B cell (primary cell): ENCODE measurements around the gene ERGIC1. TPM values are rescaled to one million over a fixed set of nuclear protein-coding genes. Genes with fewer than 3 reads are reported as not detected.

Source experiments
- ATAC-seq: fragments of 200-7000 bp; cut with Tn5 transposase; one replicate; pipeline ENCODE4 v1.10.0; 2021; ENCODE audit warnings: low read depth, mild to moderate bottlenecking, moderate number of reproducible peaks, moderate library complexity
- CTCF ChIA-PET: fragments of 350-600 bp; sonication (Branson Sonifier 250); formaldehyde crosslinking; loops from one replicate; lab custom pipeline; 2021; ENCODE audit warnings: antibody characterized with exemption, inconsistent platforms; lab: Charles Lee
- POLR2A ChIA-PET: fragments of 350-600 bp; sonication (Branson Sonifier 250); formaldehyde crosslinking; loops from one replicate; lab custom pipeline; 2021; ENCODE audit warnings: antibody characterized with exemption; lab: Charles Lee
- DNase-seq: peaks from one replicate; pipeline ENCODE4 v3.0.0; 2013
- H2AFZ ChIP-seq: 2 replicates; pipeline ENCODE4 v1.6.1; 2012; ENCODE audit warnings: mild to moderate bottlenecking, low read depth, low read length; ENCODE audit not compliant: insufficient read depth, poor library complexity, severe bottlenecking
- H3K27ac ChIP-seq, 2 donors: 1 replicate in 1 of 2; 2 replicates in 1 of 2; pipeline ENCODE4 v1.5.1; 2012 to 2013; ENCODE audit warnings: low read length in 2 of 2, mild to moderate bottlenecking in 2 of 2, moderate library complexity in 1 of 2
- H3K27me3 ChIP-seq, 4 experiments: fragments of 200-600 bp in 1 of 4; sonication (generic) in 1 of 4; replicated peaks in 1 of 4; 1 replicate in 2 of 4; 2 replicates in 2 of 4; pipeline versions ENCODE4 v1.6.1 to v1.7.0; 2013 to 2016; ENCODE audit warnings: low read length in 3 of 4, mild to moderate bottlenecking in 2 of 4, mixed read lengths in 1 of 4, moderate library complexity in 1 of 4; ENCODE audit not compliant: insufficient read depth in 4 of 4, control insufficient read depth in 3 of 4; ENCODE audit errors: control extremely low read depth in 1 of 4
- H3K36me3 ChIP-seq, 2 experiments: replicated peaks in 1 of 2; 1 replicate in 1 of 2; 2 replicates in 1 of 2; pipeline versions ENCODE4 v1.6.1 to v1.7.1; 2013; ENCODE audit warnings: low read length in 1 of 2; ENCODE audit not compliant: insufficient read depth in 2 of 2, control insufficient read depth in 1 of 2; ENCODE audit errors: control extremely low read depth in 1 of 2, extremely low read depth in 1 of 2
- H3K4me1 ChIP-seq, 2 donors: fragments of 200-600 bp in 1 of 2; sonication (generic) in 1 of 2; 1 replicate in 1 of 2; 2 replicates in 1 of 2; pipeline versions ENCODE4 v1.5.1 to v1.6.1; 2013 to 2017; ENCODE audit warnings: low read length in 2 of 2; ENCODE audit not compliant: control insufficient read depth in 2 of 2, insufficient read depth in 2 of 2
- H3K4me2 ChIP-seq: replicated peaks from 2 replicates; pipeline ENCODE3; 2012; ENCODE audit warnings: mild to moderate bottlenecking, low read depth, low read length; ENCODE audit not compliant: poor library complexity, severe bottlenecking
- H3K4me3 ChIP-seq, 5 experiments: fragments of 200-600 bp in 1 of 5; sonication (generic) in 1 of 5; 1 replicate in 3 of 5; 2 replicates in 2 of 5; pipeline versions ENCODE4 v1.5.1 to v1.7.0; 2011 to 2016; ENCODE audit warnings: low read length in 4 of 5, mild to moderate bottlenecking in 4 of 5, low read depth in 2 of 5, control low read depth in 1 of 5, moderate library complexity in 1 of 5; ENCODE audit not compliant: insufficient read depth in 1 of 5; ENCODE audit errors: control extremely low read depth in 1 of 5, extremely low read depth in 1 of 5
- H3K79me2 ChIP-seq: fragments of 200-600 bp; sonication (generic); one replicate; pipeline ENCODE4 v1.6.0; 2016; ENCODE audit warnings: low read length; ENCODE audit not compliant: control insufficient read depth, insufficient read depth
- H3K9ac ChIP-seq: fragments of 200-600 bp; sonication (generic); 2 replicates; pipeline ENCODE4 v1.6.1; 2017; ENCODE audit warnings: mild to moderate bottlenecking, low read length, moderate library complexity
- H3K9me3 ChIP-seq, 3 donors: one replicate each; pipeline versions ENCODE4 v1.6.1 to v1.7.1; 2013; ENCODE audit warnings: low read length in 2 of 3; ENCODE audit not compliant: control insufficient read depth in 2 of 3, insufficient read depth in 1 of 3; ENCODE audit errors: control extremely low read depth in 1 of 3
- H4K20me1 ChIP-seq: 2 replicates; pipeline ENCODE4 v1.6.0; 2012; ENCODE audit warnings: mild to moderate bottlenecking, low read length; ENCODE audit not compliant: insufficient read depth, control insufficient read depth, poor library complexity, severe bottlenecking
- H3K27ac Mint-ChIP-seq: one replicate; pipeline ENCODE4 v1.8.0; 2021; ENCODE audit warnings: mixed read lengths
- H3K27me3 Mint-ChIP-seq: one replicate; pipeline ENCODE4 v1.8.0; 2021; ENCODE audit warnings: mixed read lengths
- H3K4me1 Mint-ChIP-seq: one replicate; pipeline ENCODE4 v1.8.0; 2021; ENCODE audit warnings: mixed read lengths
- H3K4me3 Mint-ChIP-seq: one replicate; pipeline ENCODE4 v1.8.0; 2021; ENCODE audit warnings: mixed read lengths
- H3K9me3 Mint-ChIP-seq: one replicate; pipeline ENCODE4 v1.8.0; 2022; ENCODE audit warnings: mixed read lengths; ENCODE audit not compliant: insufficient read depth
- EZH2 ChIP-seq: IDR thresholded peaks from 2 replicates; pipeline ENCODE4 v1.6.1; 2012; ENCODE audit warnings: borderline replicate concordance, low read depth, mild to moderate bottlenecking, moderate library complexity, low read length; ENCODE audit not compliant: insufficient read depth, poor library complexity, severe bottlenecking
- WGBS: methylation state at CpG from one replicate; pipeline ENCODE4 v1.1.5; 2013; ENCODE audit warnings: missing lambda C conversion rate; ENCODE audit not compliant: insufficient coverage; 5-methylcytosine and 5-hydroxymethylcytosine counted together
- intact Hi-C: fragments of 100-400 bp; cut with micrococcal nuclease; formaldehyde crosslinking; loops from one replicate; pipeline ENCODE4 v1.10.0; 2022
- polyA plus RNA-seq: library from polyadenylated mRNA; depleted of rRNA; stranded (reverse); fragments of >200 nt; gene quantifications from 2 replicates; pipeline ENCODE4 v1.2.3, GENCODE V29; 2012
- total RNA-seq, 2 donors: library from RNA; stranded (reverse); fragments of 120-200 nt in 1 of 2; gene quantifications; 1 replicate in 1 of 2; 2 replicates in 1 of 2; pipeline versions ENCODE4 v1.2.3 to v1.2.4, GENCODE V29; 2013 to 2022
- TF ChIP-seq, protein P1 (sequence below): fragments of 200-600 bp; IDR thresholded peaks from one replicate; pipeline ENCODE4 v1.8.0; 2022; ENCODE audit warnings: antibody characterized with exemption, mild to moderate bottlenecking

Gene ERGIC1
- total and polyA plus RNA-seq, 2 donors (not counting 1 experiment from before 2014, with no cell fraction given) = 86.3 to 140 TPM

DNA sequence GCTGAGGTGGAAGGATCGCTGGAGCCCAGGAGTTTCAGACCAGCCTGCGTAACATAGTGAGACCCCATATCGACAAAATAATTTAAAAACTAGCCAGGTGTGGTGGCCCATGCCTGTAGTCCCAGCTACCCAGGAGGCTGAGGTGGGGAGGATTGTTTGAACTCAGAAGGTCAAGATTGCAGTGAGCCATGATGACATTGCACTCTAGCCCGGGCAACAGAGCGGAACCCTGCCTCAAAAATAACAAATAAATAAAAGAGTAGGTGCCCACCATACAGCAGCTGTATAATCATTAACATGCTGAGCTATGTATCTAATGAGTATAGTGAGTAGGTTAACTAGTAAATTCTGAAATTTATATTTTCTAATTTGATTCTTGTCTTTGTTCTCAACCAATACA lies 138.5 kb downstream of the ERGIC1 start:
- peaks cover 0 to 3% (median 0%) of the 10 kb centered on the region in 4 experiments for H3K27me3 ChIP-seq
- no peaks in the 10 kb centered on the region for H3K9me3 ChIP-seq
- H3K9ac ChIP-seq = no peak overlapping the region
- peaks cover 4 to 6% of the 10 kb centered on the region in 2 donors for H3K4me1 ChIP-seq
- intact Hi-C loops = no loop called here
- H3K27me3 Mint-ChIP-seq = no peaks in the 10 kb centered on the region
- H2AFZ ChIP-seq = no peak overlapping the region
- no peak overlapping the region for H3K4me2 ChIP-seq
- DNase-seq (no peak), ATAC-seq (no peak)
- no peaks in the 10 kb centered on the region for H4K20me1 ChIP-seq
- no peak overlapping the region for H3K4me3 ChIP-seq
- H3K36me3 ChIP-seq = peaks cover 7 to 8% of the 10 kb centered on the region in 2 experiments
- peaks cover 6% of the 10 kb centered on the region for H3K4me1 Mint-ChIP-seq
- POLR2A ChIA-PET = no interaction called here
- no peak overlapping the region for H3K27ac ChIP-seq
- H3K27ac Mint-ChIP-seq = no peak overlapping the region
- TF ChIP-seq EZH2 = no peak
- TF ChIP-seq, protein P1, sequence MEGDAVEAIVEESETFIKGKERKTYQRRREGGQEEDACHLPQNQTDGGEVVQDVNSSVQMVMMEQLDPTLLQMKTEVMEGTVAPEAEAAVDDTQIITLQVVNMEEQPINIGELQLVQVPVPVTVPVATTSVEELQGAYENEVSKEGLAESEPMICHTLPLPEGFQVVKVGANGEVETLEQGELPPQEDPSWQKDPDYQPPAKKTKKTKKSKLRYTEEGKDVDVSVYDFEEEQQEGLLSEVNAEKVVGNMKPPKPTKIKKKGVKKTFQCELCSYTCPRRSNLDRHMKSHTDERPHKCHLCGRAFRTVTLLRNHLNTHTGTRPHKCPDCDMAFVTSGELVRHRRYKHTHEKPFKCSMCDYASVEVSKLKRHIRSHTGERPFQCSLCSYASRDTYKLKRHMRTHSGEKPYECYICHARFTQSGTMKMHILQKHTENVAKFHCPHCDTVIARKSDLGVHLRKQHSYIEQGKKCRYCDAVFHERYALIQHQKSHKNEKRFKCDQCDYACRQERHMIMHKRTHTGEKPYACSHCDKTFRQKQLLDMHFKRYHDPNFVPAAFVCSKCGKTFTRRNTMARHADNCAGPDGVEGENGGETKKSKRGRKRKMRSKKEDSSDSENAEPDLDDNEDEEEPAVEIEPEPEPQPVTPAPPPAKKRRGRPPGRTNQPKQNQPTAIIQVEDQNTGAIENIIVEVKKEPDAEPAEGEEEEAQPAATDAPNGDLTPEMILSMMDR = no peak
- no peak overlapping the region for H3K4me3 Mint-ChIP-seq
- 100% methylated on average over 3 of the region's 5 CpGs for WGBS
- H3K79me2 ChIP-seq = no peaks in the 10 kb centered on the region
- H3K9me3 Mint-ChIP-seq = no peaks in the 10 kb centered on the region
- CTCF ChIA-PET = interaction anchor here (0.7 to 1.4 kb wide), 3 partner anchors 9 to 11 kb away, joined by 3 to 5 read pairs (median 3); partner anchors contain the start of gene ATP6V0E1

DNA sequence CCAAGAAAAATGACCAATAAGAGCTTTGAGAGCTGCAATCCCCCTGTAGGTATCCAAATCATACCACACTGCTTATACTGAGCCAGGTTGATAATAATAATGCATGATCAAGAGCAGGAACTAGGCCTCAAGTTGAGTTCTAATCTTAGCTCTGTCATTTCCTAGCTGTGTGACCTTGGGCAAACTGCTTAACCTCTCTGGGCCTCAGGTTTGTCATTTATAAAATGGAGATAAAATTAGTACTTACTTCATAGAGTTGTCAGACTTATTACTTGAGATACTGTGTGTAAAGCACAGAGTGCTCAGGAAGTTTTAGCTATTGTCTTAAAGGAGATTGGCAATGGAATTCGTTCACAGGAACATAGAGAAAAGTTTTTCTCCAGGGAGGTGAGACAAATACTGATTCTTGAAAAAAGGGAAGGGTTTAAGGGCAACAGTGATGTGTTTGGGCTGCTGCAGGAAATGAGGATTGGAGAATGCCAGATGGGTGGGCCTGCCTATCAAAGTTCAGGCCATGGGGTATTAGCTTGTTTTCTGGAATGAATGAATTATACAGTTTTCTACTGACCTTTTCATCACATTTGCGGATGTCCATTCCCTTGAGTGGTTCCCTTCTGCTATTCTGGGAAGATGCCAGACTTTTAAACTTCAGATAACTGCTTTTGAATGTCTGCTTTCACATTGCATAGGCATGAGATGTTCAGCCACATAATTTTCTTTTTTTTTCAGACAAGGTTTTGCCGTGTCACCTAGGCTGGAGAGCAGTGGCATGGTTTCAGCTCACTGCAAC lies 139.3 kb downstream of the ERGIC1 start:
- no peak for ATAC-seq
- Mint-ChIP-seq H3K4me1 (peaks cover 5% of the 10 kb centered on the region), H3K27ac (no peak overlapping the region), H3K4me3 (no peak overlapping the region), H3K9me3 (no peaks in the 10 kb centered on the region), H3K27me3 (no peaks in the 10 kb centered on the region)
- Histone ChIP-seq H3K9me3 (no peaks in the 10 kb centered on the region), H3K79me2 (no peaks in the 10 kb centered on the region), H3K4me3 (no peak overlapping the region), H2AFZ (no peak overlapping the region), H3K4me2 (no peak overlapping the region), H3K27me3 (peaks cover 0 to 3% (median 0%) of the 10 kb centered on the region in 4 experiments), H3K9ac (no peak overlapping the region), H3K4me1 (peaks cover 4 to 6% of the 10 kb centered on the region in 2 donors), H3K27ac (no peak overlapping the region), H3K36me3 (peaks cover 6 to 7% of the 10 kb centered on the region in 2 experiments), H4K20me1 (no peaks in the 10 kb centered on the region)
- DNase-seq = no peak
- ChIA-PET POLR2A (no interaction called here), CTCF (interaction anchor here (0.7 to 1.4 kb wide), 4 partner anchors 8 to 276 kb away, joined by 3 to 5 read pairs (median 3); partner anchors contain the start of gene ATP6V0E1)
- TF ChIP-seq, protein P1 = no peak
- TF ChIP-seq EZH2 = no peak
- intact Hi-C loops = no loop called here
- WGBS = 69% methylated on average over 3 of the region's 3 CpGs
